ENCODE data around the gene RBBP5.

Gene RBBP5

DNA sequence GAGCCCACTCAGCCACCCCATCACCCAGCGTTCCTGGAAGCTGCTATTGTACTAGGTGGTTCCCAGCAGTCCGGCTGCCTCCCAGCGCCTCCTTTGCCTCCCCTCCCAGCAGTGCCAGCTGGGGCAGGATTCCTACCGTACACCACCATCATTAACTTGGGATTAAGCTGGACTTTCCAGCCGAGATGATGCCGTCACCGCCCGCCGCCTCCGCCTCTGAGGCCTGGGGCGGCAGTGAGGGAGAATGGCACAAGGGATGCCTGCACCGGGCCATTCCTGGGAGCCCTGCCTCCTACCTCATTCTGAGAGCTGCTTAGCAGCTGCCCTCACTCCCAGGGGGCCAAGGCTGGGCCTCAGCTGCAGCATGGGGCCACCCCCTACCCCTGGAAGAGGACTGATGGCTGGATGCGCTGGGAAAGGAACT lies 65.6 kb downstream of the RBBP5 start:
- peaks cover 41% of the 10 kb centered on the region for H3K27me3 ChIP-seq (ENCODE audit: low read depth, low read length)
- H4K20me1 ChIP-seq (ENCODE audit: insufficient read depth, low read length): no peaks in the 10 kb centered on the region
- H3K9ac ChIP-seq (ENCODE audit: low read length): no peak overlapping the region
- no peak overlapping the region for H3K4me3 ChIP-seq (ENCODE audit: low read length)
- H3K36me3 ChIP-seq (replicated peaks; ENCODE audit: low read depth, low read length): no peaks in the 10 kb centered on the region
- no peak overlapping the region for H2AFZ ChIP-seq (ENCODE audit: low read depth, low read length)
- no peaks in the 10 kb centered on the region for H3K9me3 ChIP-seq (ENCODE audit: insufficient read depth, low read length)
- H3K4me2 ChIP-seq (ENCODE audit: low read length): no peak overlapping the region
- H3K79me2 ChIP-seq (ENCODE audit: low read length): no peaks in the 10 kb centered on the region
- H3K4me1 ChIP-seq (ENCODE audit: low read length): peaks cover 8% of the 10 kb centered on the region
- no peak for TF ChIP-seq EZH2phosphoT487 (IDR thresholded peaks at IDR 0.05; ENCODE audit: low read depth)
- no peak for TF ChIP-seq CTCF (IDR thresholded peaks at IDR 0.05; ENCODE audit: low read depth, low read length)
- H3K27ac ChIP-seq (ENCODE audit: low read length): no peak overlapping the region

GRCh38 chr1:205054013-205054412 lies 67.8 kb downstream of the RBBP5 start:
- TF ChIP-seq CTCF (IDR thresholded peaks at IDR 0.05; ENCODE audit: low read depth, low read length): no peak
- no peak for TF ChIP-seq EZH2phosphoT487 (IDR thresholded peaks at IDR 0.05; ENCODE audit: low read depth)
- no peaks in the 10 kb centered on the region for H4K20me1 ChIP-seq (ENCODE audit: insufficient read depth, low read length)
- no peak overlapping the region for H2AFZ ChIP-seq (ENCODE audit: low read depth, low read length)
- H3K9ac ChIP-seq (ENCODE audit: low read length): no peak overlapping the region
- H3K36me3 ChIP-seq (replicated peaks; ENCODE audit: low read depth, low read length): no peaks in the 10 kb centered on the region
- H3K4me3 ChIP-seq (ENCODE audit: low read length): no peak overlapping the region
- H3K9me3 ChIP-seq (ENCODE audit: insufficient read depth, low read length): no peaks in the 10 kb centered on the region
- no peak overlapping the region for H3K4me2 ChIP-seq (ENCODE audit: low read length)
- H3K4me1 ChIP-seq (ENCODE audit: low read length): peaks cover 7% of the 10 kb centered on the region
- H3K27me3 ChIP-seq (ENCODE audit: low read depth, low read length): peaks cover 52% of the 10 kb centered on the region
- H3K79me2 ChIP-seq (ENCODE audit: low read length): no peaks in the 10 kb centered on the region
- no peak overlapping the region for H3K27ac ChIP-seq (ENCODE audit: low read length)

- TF ChIP-seq EZH2phosphoT487 (IDR thresholded peaks at IDR 0.05; ENCODE audit: low read depth): no peak
- TF ChIP-seq CTCF (IDR thresholded peaks at IDR 0.05; ENCODE audit: low read depth, low read length): no peak
- H3K9ac ChIP-seq (ENCODE audit: low read length): no peak overlapping the region
- no peak overlapping the region for H2AFZ ChIP-seq (ENCODE audit: low read depth, low read length)
- no peaks in the 10 kb centered on the region for H3K9me3 ChIP-seq (ENCODE audit: insufficient read depth, low read length)
- H3K27ac ChIP-seq (ENCODE audit: low read length): no peak overlapping the region
- no peaks in the 10 kb centered on the region for H3K36me3 ChIP-seq (replicated peaks; ENCODE audit: low read depth, low read length)
- peak overlapping the region; percentile 23; the same call in 1 of the 2 replicates for H3K4me2 ChIP-seq (ENCODE audit: low read length)
- no peaks in the 10 kb centered on the region for H4K20me1 ChIP-seq (ENCODE audit: insufficient read depth, low read length)
- no peak overlapping the region for H3K4me3 ChIP-seq (ENCODE audit: low read length)
- peaks cover 7% of the 10 kb centered on the region for H3K4me1 ChIP-seq (ENCODE audit: low read length)
- no peaks in the 10 kb centered on the region for H3K79me2 ChIP-seq (ENCODE audit: low read length)
- H3K27me3 ChIP-seq (ENCODE audit: low read depth, low read length): peaks cover 57% of the 10 kb centered on the region
Observed at GRCh38 chr1:205053296-205053695, 68.5 kb downstream of the RBBP5 start.

DNA sequence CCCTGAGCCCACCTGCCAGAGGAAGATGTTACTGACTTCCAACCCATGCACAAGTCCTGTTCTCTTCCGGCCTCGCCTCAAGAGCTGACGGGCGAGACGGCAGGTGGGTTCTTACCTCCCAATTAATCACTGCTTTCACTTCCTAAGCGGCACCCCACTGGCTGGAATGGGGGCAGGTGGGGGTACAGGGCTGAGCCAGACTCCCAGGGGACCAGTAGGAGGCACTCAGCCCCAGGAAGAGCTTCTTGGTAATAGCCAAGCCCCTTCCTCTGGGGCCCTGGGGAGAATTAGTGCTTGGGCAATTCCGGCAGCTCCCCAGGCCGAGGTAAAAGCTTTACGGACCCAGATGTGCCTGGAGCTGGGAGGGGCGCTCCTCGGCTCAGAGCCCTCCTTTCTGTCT lies 69.1 kb downstream of the RBBP5 start:
- Histone ChIP-seq H3K4me2 (ENCODE audit: low read length) (peak overlapping the region; percentile 23), H3K36me3 (replicated peaks; ENCODE audit: low read depth, low read length) (no peaks in the 10 kb centered on the region), H2AFZ (ENCODE audit: low read depth, low read length) (no peak overlapping the region), H3K4me3 (ENCODE audit: low read length) (peak overlapping the region; percentile 19; the same call in 1 of the 2 replicates), H3K27me3 (ENCODE audit: low read depth, low read length) (peaks cover 62% of the 10 kb centered on the region), H3K9ac (ENCODE audit: low read length) (no peak overlapping the region), H3K9me3 (ENCODE audit: insufficient read depth, low read length) (no peaks in the 10 kb centered on the region), H4K20me1 (ENCODE audit: insufficient read depth, low read length) (no peaks in the 10 kb centered on the region), H3K27ac (ENCODE audit: low read length) (no peak overlapping the region), H3K79me2 (ENCODE audit: low read length) (no peaks in the 10 kb centered on the region), H3K4me1 (ENCODE audit: low read length) (peaks cover 7% of the 10 kb centered on the region)
- TF ChIP-seq CTCF (IDR thresholded peaks at IDR 0.05; ENCODE audit: low read depth, low read length): no peak
- TF ChIP-seq EZH2phosphoT487 (IDR thresholded peaks at IDR 0.05; ENCODE audit: low read depth): no peak
